Esophagus muscularis mucosa (tissue), 4 donors: ENCODE results near the gene KLHL6. TPM values are rescaled to one million over a fixed set of nuclear protein-coding genes. Genes with fewer than 3 reads are reported as not detected.

Source experiments
- DNase-seq: peaks from one replicate; pipeline ENCODE4 v3.0.0-alpha.2; 2017; ENCODE audit errors: extremely low spot score
- H3K27ac ChIP-seq, 4 donors: fragments of 200-600 bp; sonication (generic); replicated peaks in 1 of 4; 1 replicate in 3 of 4; 2 replicates in 1 of 4; pipeline ENCODE4 v1.5.1; 2016 to 2019; ENCODE audit warnings: mild to moderate bottlenecking in 1 of 4
- H3K27me3 ChIP-seq, 4 donors: fragments of 200-600 bp; sonication (generic); one replicate each; pipeline versions ENCODE4 v1.5.1 to v1.6.0; 2016 to 2019
- H3K36me3 ChIP-seq, 4 donors: fragments of 200-600 bp; sonication (generic); one replicate each; pipeline ENCODE4 v1.5.1; 2016 to 2019
- H3K4me1 ChIP-seq, 4 donors: fragments of 200-600 bp; sonication (generic); one replicate each; pipeline ENCODE4 v1.5.1; 2016 to 2019
- H3K4me3 ChIP-seq, 4 donors: fragments of 200-600 bp; sonication (generic); 1 replicate in 2 of 4; 2 replicates in 2 of 4; pipeline ENCODE4 v1.5.1; 2016 to 2019; ENCODE audit warnings: mild to moderate bottlenecking in 4 of 4, moderate library complexity in 1 of 4
- H3K9me3 ChIP-seq, 4 donors: fragments of 200-600 bp; sonication (generic); 1 replicate in 3 of 4; 2 replicates in 1 of 4; pipeline ENCODE4 v1.5.1; 2016 to 2019
- CTCF ChIP-seq, 3 experiments: fragments of 200-600 bp in 2 of 3; fragments of 450-650 bp in 1 of 3; sonication (generic) in 2 of 3; IDR thresholded peaks; one replicate each; pipeline ENCODE4 v1.5.1; 2017 to 2019; ENCODE audit warnings: antibody characterized with exemption in 3 of 3, mild to moderate bottlenecking in 2 of 3, moderate library complexity in 1 of 3
- EP300 ChIP-seq: sonication (generic); formaldehyde crosslinking; IDR thresholded peaks from one replicate; pipeline ENCODE4 v1.6.1; 2017; ENCODE audit warnings: antibody characterized with exemption
- POLR2A ChIP-seq: fragments of 450-650 bp; IDR thresholded peaks from one replicate; pipeline ENCODE4 v1.6.1; 2017; ENCODE audit warnings: antibody characterized with exemption, moderate library complexity, mild to moderate bottlenecking, low read depth
- POLR2AphosphoS5 ChIP-seq, 2 donors: sonication (generic); formaldehyde crosslinking; IDR thresholded peaks; one replicate each; pipeline ENCODE4 v1.6.1; 2017; ENCODE audit warnings: antibody characterized with exemption in 2 of 2
- WGBS: methylation state at CpG from one replicate; pipeline ENCODE4 v1.1.5; 2018; 5-methylcytosine and 5-hydroxymethylcytosine counted together
- intact Hi-C: fragments of 100-400 bp; cut with DNase I; formaldehyde crosslinking; loops from one replicate; pipeline ENCODE4 v1.15.1; 2023
- total RNA-seq, 4 donors: library from RNA; depleted of rRNA; stranded (reverse); fragments of >200 nt; gene quantifications; one replicate each; pipeline versions ENCODE4 v1.1.0 to v1.2.1, GENCODE V29; 2016

The KLHL6 gene
- total RNA-seq, 4 donors from 2014 or later = 0.71 to 4.1 (median 1.3) TPM

GRCh38 chr3:183548262-183548769 lies 7.2 kb downstream of the KLHL6 start:
- DNase-seq = no peak
- no peaks in the 10 kb centered on the region for H3K9me3 ChIP-seq
- H3K27me3 ChIP-seq = no peaks in the 10 kb centered on the region
- H3K27ac ChIP-seq = no peak overlapping the region
- WGBS = 84% methylated on average over 2 of the region's 2 CpGs
- no peak overlapping the region for H3K4me3 ChIP-seq
- no peaks in the 10 kb centered on the region for H3K36me3 ChIP-seq
- intact Hi-C loops = no loop called here
- no peaks in the 10 kb centered on the region for H3K4me1 ChIP-seq
- TF ChIP-seq POLR2A (no peak), EP300 (no peak), CTCF (IDR thresholded peaks at IDR 0.05) (no peak), POLR2AphosphoS5 (IDR thresholded peaks at IDR 0.05) (no peak)

GRCh38 chr3:183546625-183547024 lies 8.9 kb downstream of the KLHL6 start:
- no peaks in the 10 kb centered on the region for H3K9me3 ChIP-seq
- H3K4me3 ChIP-seq = no peak overlapping the region
- H3K27ac ChIP-seq = no peak overlapping the region
- H3K36me3 ChIP-seq = no peaks in the 10 kb centered on the region
- TF ChIP-seq CTCF (IDR thresholded peaks at IDR 0.05) (no peak), EP300 (no peak), POLR2A (no peak)
- no peaks in the 10 kb centered on the region for H3K27me3 ChIP-seq
- no peaks in the 10 kb centered on the region for H3K4me1 ChIP-seq
- 98% methylated on average over 19 of the region's 19 CpGs for WGBS
- no peak for DNase-seq
- intact Hi-C loops = no loop called here

- H3K4me3 ChIP-seq = no peak overlapping the region
- no peaks in the 10 kb centered on the region for H3K36me3 ChIP-seq
- H3K4me1 ChIP-seq = no peaks in the 10 kb centered on the region
- intact Hi-C loops = no loop called here
- no peaks in the 10 kb centered on the region for H3K9me3 ChIP-seq
- TF ChIP-seq POLR2AphosphoS5 (IDR thresholded peaks at IDR 0.05) (no peak), CTCF (IDR thresholded peaks at IDR 0.05) (no peak), POLR2A (no peak), EP300 (no peak)
- H3K27ac ChIP-seq = no peak overlapping the region
- no peaks in the 10 kb centered on the region for H3K27me3 ChIP-seq
- no peak for DNase-seq
- 84% methylated on average over 6 of the region's 6 CpGs for WGBS
These were observed 9.8 kb downstream of the KLHL6 start for GRCh38 chr3:183545708-183546107.

GRCh38 chr3:183542355-183542754 lies 13.2 kb downstream of the KLHL6 start:
- Histone ChIP-seq H3K27me3 (no peaks in the 10 kb centered on the region), H3K4me3 (no peak overlapping the region), H3K36me3 (no peaks in the 10 kb centered on the region), H3K27ac (no peak overlapping the region), H3K9me3 (no peaks in the 10 kb centered on the region), H3K4me1 (peaks cover 0 to 4% (median 0%) of the 10 kb centered on the region in 4 donors)
- intact Hi-C loops = no loop called here
- DNase-seq = no peak
- 88% methylated on average over 4 of the region's 4 CpGs for WGBS
- TF ChIP-seq POLR2AphosphoS5 (IDR thresholded peaks at IDR 0.05) = no peak
- no peak for TF ChIP-seq CTCF (IDR thresholded peaks at IDR 0.05)
- no peak for TF ChIP-seq EP300
- no peak for TF ChIP-seq POLR2A

GRCh38 chr3:183541738-183542137 lies 13.8 kb downstream of the KLHL6 start:
- H3K4me1 ChIP-seq = peaks cover 0 to 4% (median 0%) of the 10 kb centered on the region in 4 donors
- H3K27ac ChIP-seq = no peak overlapping the region
- WGBS = 57% methylated on average over 3 of the region's 3 CpGs
- H3K27me3 ChIP-seq = no peaks in the 10 kb centered on the region
- TF ChIP-seq POLR2AphosphoS5 (IDR thresholded peaks at IDR 0.05) = no peak
- no peaks in the 10 kb centered on the region for H3K36me3 ChIP-seq
- no peak overlapping the region for H3K4me3 ChIP-seq
- no peaks in the 10 kb centered on the region for H3K9me3 ChIP-seq
- DNase-seq = no peak
- intact Hi-C loops = no loop called here
